Activated CD8-positive, alpha-beta T cell treated with anti-CD3 and anti-CD28 coated beads, Interleukin-2, amount 10 ng/mL, durations not matched to agents 7 days and 5 days (primary cell): Measurements from ENCODE around the gene ZBTB44. TPM values are rescaled to one million over a fixed set of nuclear protein-coding genes. Genes with fewer than 3 reads are reported as not detected.
A peak's percentile ranks its signal among the peaks of the same experiment; 100 is the strongest.
"Not testable (repeated sequence)": the region's sequence is repeated elsewhere in the genome, so short reads cannot be mapped to it uniquely, and the experiment has no call there.

Source experiments
- ATAC-seq: fragments of 150-1000 bp; cut with Tn5 transposase; one replicate; pipeline ENCODE4 v1.10.0; 2021; ENCODE audit warnings: moderate library complexity
- CTCF ChIA-PET: fragments of 350-600 bp; sonication (Branson Sonifier 250); formaldehyde crosslinking; loops from one replicate; lab custom pipeline; 2021; ENCODE audit warnings: antibody characterized with exemption; lab: Charles Lee
- POLR2A ChIA-PET: fragments of 350-600 bp; sonication (Branson Sonifier 250); formaldehyde crosslinking; loops from one replicate; lab custom pipeline; 2021; ENCODE audit warnings: antibody characterized with exemption; lab: Charles Lee
- DNase-seq: peaks from one replicate; pipeline ENCODE4 v3.0.0-alpha.2; 2020
- H3K27ac Mint-ChIP-seq: one replicate; pipeline ENCODE4 v1.8.0; 2021; ENCODE audit warnings: mild to moderate bottlenecking, mixed read lengths
- H3K27me3 Mint-ChIP-seq: one replicate; pipeline ENCODE4 v1.8.0; 2021; ENCODE audit warnings: low read depth, mixed read lengths
- H3K36me3 Mint-ChIP-seq: one replicate; pipeline ENCODE4 v1.8.0; 2021; ENCODE audit warnings: low read depth, mixed read lengths
- H3K4me1 Mint-ChIP-seq: one replicate; pipeline ENCODE4 v1.8.0; 2021; ENCODE audit warnings: low read depth, mixed read lengths
- H3K4me3 Mint-ChIP-seq: one replicate; pipeline ENCODE4 v1.8.0; 2021; ENCODE audit warnings: mild to moderate bottlenecking, mixed read lengths
- H3K9me3 Mint-ChIP-seq: one replicate; pipeline ENCODE4 v1.8.0; 2022; ENCODE audit warnings: mixed read lengths; ENCODE audit not compliant: insufficient read depth
- total RNA-seq, 2 experiments: library from RNA; stranded (reverse); gene quantifications; one replicate each; pipeline ENCODE4 v1.2.3, GENCODE V29; 2021

The ZBTB44 gene
- total RNA-seq, result 10 to 100 TPM; 37.8 to 42.1 TPM

GRCh38 chr11:130314750-130315285 is at the start of gene ZBTB44:
Gene ZBTB44 (minus strand): TSS chr11:130314917. CDS start chr11:130261873, 53,044 bp downstream.
- DNase-seq (peak; percentile 94), ATAC-seq (peak; percentile 81)
- Mint-ChIP-seq H3K27ac (peak within 1 kb of the TSS; percentile 97), H3K27me3 (peaks cover 2% of the 10 kb centered on the region), H3K4me1 (peaks cover 33% of the 10 kb centered on the region), H3K36me3 (peaks cover 9% of the 10 kb centered on the region), H3K9me3 (no peaks in the 10 kb centered on the region), H3K4me3 (peak within 1 kb of the TSS; percentile 91)
- ChIA-PET POLR2A (no interaction called here), CTCF (no interaction called here)

- ChIA-PET CTCF (no interaction called here), POLR2A (no interaction called here)
- no peaks in the 10 kb centered on the region for H3K4me1 Mint-ChIP-seq
- H3K27me3 Mint-ChIP-seq, result peaks cover 1% of the 10 kb centered on the region
- DNase-seq (no peak), ATAC-seq (no peak)
- H3K27ac Mint-ChIP-seq, result no peak overlapping the region
- peaks cover 6% of the 10 kb centered on the region for H3K36me3 Mint-ChIP-seq
- peaks cover 28% of the 10 kb centered on the region for H3K9me3 Mint-ChIP-seq
- no peak overlapping the region for H3K4me3 Mint-ChIP-seq
Measured at GRCh38 chr11:130359419-130359818, 44.7 kb upstream of the ZBTB44 start.

GRCh38 chr11:130358398-130358797 is 43.7 kb upstream of the ZBTB44 start:
- ATAC-seq (no peak), DNase-seq (no peak)
- Mint-ChIP-seq H3K36me3 (peaks cover 6% of the 10 kb centered on the region), H3K9me3 (peaks cover 38% of the 10 kb centered on the region), H3K27me3 (peaks cover 3% of the 10 kb centered on the region), H3K4me3 (no peak overlapping the region), H3K4me1 (no peaks in the 10 kb centered on the region), H3K27ac (no peak overlapping the region)
- POLR2A ChIA-PET, result no interaction called here
- CTCF ChIA-PET, result no interaction called here

- DNase-seq, result no peak
- Mint-ChIP-seq H3K27ac (no peak overlapping the region), H3K4me3 (no peak overlapping the region), H3K27me3 (peaks cover 5% of the 10 kb centered on the region), H3K4me1 (no peaks in the 10 kb centered on the region), H3K9me3 (no peaks in the 10 kb centered on the region), H3K36me3 (no peaks in the 10 kb centered on the region)
- POLR2A ChIA-PET, result no interaction called here
- CTCF ChIA-PET, result no interaction called here
- ATAC-seq, result no peak
Measured at GRCh38 chr11:130347261-130347660, 32.5 kb upstream of the ZBTB44 start.

- ChIA-PET POLR2A (interaction anchor here (0.6 kb wide), 1 partner anchor 78 kb away, joined by 3 read pairs; no protein-coding TSS in a partner anchor), CTCF (no interaction called here)
- peaks cover 3% of the 10 kb centered on the region for H3K27me3 Mint-ChIP-seq
- no peak overlapping the region for H3K4me3 Mint-ChIP-seq
- no peak for ATAC-seq
- peaks cover 14% of the 10 kb centered on the region for H3K36me3 Mint-ChIP-seq
- no peak overlapping the region for H3K27ac Mint-ChIP-seq
- H3K4me1 Mint-ChIP-seq, result peaks cover 15% of the 10 kb centered on the region
- H3K9me3 Mint-ChIP-seq, result peaks cover 14% of the 10 kb centered on the region
- no peak for DNase-seq
Measured at GRCh38 chr11:130344841-130345240, 30.1 kb upstream of the ZBTB44 start.

- DNase-seq (peak; percentile 66), ATAC-seq (peak; percentile 80)
- peaks cover 34% of the 10 kb centered on the region for H3K9me3 Mint-ChIP-seq
- H3K4me3 Mint-ChIP-seq, result no peak overlapping the region
- peaks cover 31% of the 10 kb centered on the region for H3K36me3 Mint-ChIP-seq
- H3K27ac Mint-ChIP-seq, result peak overlapping the region; percentile 84
- H3K4me1 Mint-ChIP-seq, result peaks cover 25% of the 10 kb centered on the region
- ChIA-PET POLR2A (no interaction called here), CTCF (interaction anchor here (0.6 to 1.0 kb wide), 3 partner anchors 11 to 321 kb away, joined by 3 read pairs; no protein-coding TSS in a partner anchor)
- peaks cover 3% of the 10 kb centered on the region for H3K27me3 Mint-ChIP-seq
Measured at GRCh38 chr11:130340671-130341319, 26.1 kb upstream of the ZBTB44 start.

GRCh38 chr11:130338667-130339066 is 23.9 kb upstream of the ZBTB44 start:
- H3K9me3 Mint-ChIP-seq, result peaks cover 34% of the 10 kb centered on the region
- no peak for DNase-seq
- H3K36me3 Mint-ChIP-seq, result peaks cover 31% of the 10 kb centered on the region
- ChIA-PET CTCF (no interaction called here), POLR2A (no interaction called here)
- no peak overlapping the region for H3K4me3 Mint-ChIP-seq
- H3K4me1 Mint-ChIP-seq, result peaks cover 25% of the 10 kb centered on the region
- no peak overlapping the region for H3K27ac Mint-ChIP-seq
- H3K27me3 Mint-ChIP-seq, result peaks cover 3% of the 10 kb centered on the region
- no peak for ATAC-seq

GRCh38 chr11:130337281-130338089 is 22.8 kb upstream of the ZBTB44 start:
- Mint-ChIP-seq H3K4me3 (no peak overlapping the region), H3K36me3 (peaks cover 31% of the 10 kb centered on the region), H3K9me3 (peaks cover 34% of the 10 kb centered on the region), H3K4me1 (peaks cover 25% of the 10 kb centered on the region), H3K27me3 (peaks cover under 1% of the 10 kb centered on the region), H3K27ac (no peak overlapping the region)
- POLR2A ChIA-PET, result no interaction called here
- ATAC-seq, result no peak
- no peak for DNase-seq
- CTCF ChIA-PET, result no interaction called here

GRCh38 chr11:130331397-130331796 is 16.7 kb upstream of the ZBTB44 start:
- H3K27ac Mint-ChIP-seq, H3K4me3 Mint-ChIP-seq, H3K9me3 Mint-ChIP-seq, DNase-seq, ATAC-seq, H3K36me3 Mint-ChIP-seq, H3K27me3 Mint-ChIP-seq, POLR2A ChIA-PET, H3K4me1 Mint-ChIP-seq: not testable (repeated sequence)
- CTCF ChIA-PET, result interaction anchor here (0.6 kb wide), 1 partner anchor 126 kb away, joined by 3 read pairs; no protein-coding TSS in a partner anchor

- ATAC-seq (no peak), DNase-seq (no peak)
- ChIA-PET CTCF (interaction anchor here (1.3 to 1.4 kb wide), 3 partner anchors 11 to 13 kb away, joined by 3 to 4 read pairs (median 3); no protein-coding TSS in a partner anchor), POLR2A (no interaction called here)
- no peak overlapping the region for H3K27ac Mint-ChIP-seq
- H3K4me1 Mint-ChIP-seq, result peaks cover 5% of the 10 kb centered on the region
- no peaks in the 10 kb centered on the region for H3K36me3 Mint-ChIP-seq
- no peaks in the 10 kb centered on the region for H3K27me3 Mint-ChIP-seq
- H3K4me3 Mint-ChIP-seq, result no peak overlapping the region
- H3K9me3 Mint-ChIP-seq, result no peaks in the 10 kb centered on the region
Measured at GRCh38 chr11:130330101-130330684, 15.5 kb upstream of the ZBTB44 start.

GRCh38 chr11:130328420-130328819 is 13.7 kb upstream of the ZBTB44 start:
- DNase-seq (no peak), ATAC-seq (no peak)
- H3K4me3 Mint-ChIP-seq, result no peak overlapping the region
- ChIA-PET POLR2A (no interaction called here), CTCF (no interaction called here)
- H3K4me1 Mint-ChIP-seq, result peaks cover 5% of the 10 kb centered on the region
- no peaks in the 10 kb centered on the region for H3K27me3 Mint-ChIP-seq
- no peaks in the 10 kb centered on the region for H3K9me3 Mint-ChIP-seq
- no peaks in the 10 kb centered on the region for H3K36me3 Mint-ChIP-seq
- no peak overlapping the region for H3K27ac Mint-ChIP-seq
